ENCODE results near the gene DNAJB6.

The DNAJB6 gene

DNA sequence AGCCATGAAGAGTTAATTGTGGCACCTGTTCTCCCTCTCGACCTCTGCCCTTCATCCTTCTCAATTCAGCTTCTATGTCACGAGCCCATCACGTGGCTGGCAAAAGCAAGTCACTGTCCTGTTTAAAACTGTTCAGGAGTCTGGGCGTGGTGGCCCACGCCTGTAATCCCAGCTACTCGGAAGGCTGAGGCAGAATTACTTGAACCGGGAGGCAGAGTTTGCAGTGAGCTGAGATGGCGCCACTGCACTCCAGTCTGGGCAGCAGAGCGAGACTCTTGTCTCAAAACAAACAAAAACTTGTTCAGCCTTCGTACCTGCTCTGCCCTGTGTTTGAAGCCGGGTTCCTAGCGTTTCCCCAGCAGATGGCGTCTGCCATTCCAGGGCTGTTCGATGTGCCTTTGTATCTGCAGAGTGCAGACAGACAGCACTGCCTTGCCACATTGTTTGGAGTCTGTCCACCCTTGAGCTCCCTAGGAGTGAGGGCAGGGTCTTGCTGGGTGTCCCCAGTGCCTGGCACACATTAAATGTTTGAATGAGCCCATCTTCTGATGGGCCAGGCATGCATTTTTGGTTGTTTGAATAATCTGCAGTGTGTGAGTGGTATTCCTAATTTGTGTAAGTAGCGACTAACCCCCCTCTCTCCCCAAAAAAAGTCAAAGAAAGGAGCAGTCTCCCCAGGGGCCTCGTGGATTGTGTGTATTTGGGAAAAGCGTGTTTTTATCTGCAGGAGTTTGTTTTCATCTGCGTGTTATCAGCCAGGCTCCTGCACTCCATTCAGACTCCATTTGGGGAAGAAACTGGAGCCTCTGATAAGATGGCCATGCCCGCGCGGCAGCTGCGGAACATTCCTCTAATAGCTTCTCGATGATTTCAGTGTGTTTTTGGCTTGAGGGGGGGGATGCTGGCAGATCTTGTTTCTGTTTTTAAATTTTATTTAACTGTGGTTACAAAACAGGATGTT lies 61.2 kb downstream of the DNAJB6 start:
- DNase-seq = no peak

DNA sequence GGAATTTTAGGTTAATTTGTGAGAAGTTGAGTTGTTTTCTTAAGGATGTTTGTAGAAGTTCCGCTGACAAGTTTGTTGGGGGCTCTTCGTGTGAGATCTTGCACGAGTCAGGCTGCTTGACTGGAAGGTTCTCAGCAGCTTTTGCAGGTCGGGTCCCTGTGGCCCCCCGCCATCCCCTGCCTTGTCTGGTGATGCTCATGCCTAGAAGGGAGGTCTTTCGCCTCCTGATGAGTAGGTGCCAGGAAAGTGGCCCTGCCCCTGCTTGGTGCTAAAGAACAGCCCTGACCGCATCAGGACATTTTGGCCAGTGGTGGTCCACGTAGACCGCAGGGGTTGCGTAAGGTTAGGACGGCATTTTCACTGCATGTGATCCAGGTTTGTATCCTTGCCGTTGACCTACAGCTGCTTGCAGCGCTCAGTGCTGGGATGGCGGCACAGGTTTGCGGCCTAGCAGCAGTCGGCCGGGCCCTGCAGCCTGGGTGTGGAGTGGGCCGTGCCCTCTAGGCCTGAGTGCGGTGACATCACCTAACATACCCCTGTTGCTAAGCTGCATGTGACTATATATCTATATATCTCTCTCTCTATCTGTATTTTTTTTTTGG lies 62.4 kb downstream of the DNAJB6 start:
- no peak for DNase-seq

DNA sequence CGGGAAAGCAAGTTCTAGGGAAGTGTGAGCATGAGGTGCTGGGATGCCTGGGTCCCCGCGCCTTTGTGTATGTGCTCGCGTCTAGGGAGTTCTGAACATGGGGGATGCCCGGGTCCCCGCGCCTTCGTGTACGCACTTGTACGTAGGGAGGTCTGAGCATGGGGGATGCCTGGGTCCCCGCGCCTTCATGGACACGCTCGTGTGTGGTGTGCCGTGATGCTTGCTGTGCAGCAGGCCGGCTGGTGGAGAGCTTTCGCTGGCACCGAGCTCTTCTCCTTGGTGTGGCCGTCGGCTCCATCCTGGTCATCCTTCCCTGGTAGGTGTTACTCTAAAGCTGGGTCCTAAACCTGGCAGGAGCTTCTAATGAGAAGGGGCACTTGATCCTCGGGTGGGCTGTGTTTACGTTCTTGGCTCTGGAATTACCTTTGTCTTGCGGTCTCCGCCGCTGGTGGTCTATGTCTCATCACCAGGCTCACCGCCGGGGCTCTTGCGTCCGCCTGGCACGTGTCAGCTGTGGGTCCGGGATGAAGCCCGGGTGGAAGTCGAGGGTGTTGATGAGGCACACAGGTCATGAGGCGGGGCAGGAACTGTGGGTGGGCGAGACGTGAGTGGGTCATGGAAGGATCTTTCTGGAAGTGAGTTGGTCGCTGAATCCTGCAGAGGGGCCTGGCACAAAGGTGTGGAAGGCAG lies 63.5 kb downstream of the DNAJB6 start:
- no peak for DNase-seq

DNA sequence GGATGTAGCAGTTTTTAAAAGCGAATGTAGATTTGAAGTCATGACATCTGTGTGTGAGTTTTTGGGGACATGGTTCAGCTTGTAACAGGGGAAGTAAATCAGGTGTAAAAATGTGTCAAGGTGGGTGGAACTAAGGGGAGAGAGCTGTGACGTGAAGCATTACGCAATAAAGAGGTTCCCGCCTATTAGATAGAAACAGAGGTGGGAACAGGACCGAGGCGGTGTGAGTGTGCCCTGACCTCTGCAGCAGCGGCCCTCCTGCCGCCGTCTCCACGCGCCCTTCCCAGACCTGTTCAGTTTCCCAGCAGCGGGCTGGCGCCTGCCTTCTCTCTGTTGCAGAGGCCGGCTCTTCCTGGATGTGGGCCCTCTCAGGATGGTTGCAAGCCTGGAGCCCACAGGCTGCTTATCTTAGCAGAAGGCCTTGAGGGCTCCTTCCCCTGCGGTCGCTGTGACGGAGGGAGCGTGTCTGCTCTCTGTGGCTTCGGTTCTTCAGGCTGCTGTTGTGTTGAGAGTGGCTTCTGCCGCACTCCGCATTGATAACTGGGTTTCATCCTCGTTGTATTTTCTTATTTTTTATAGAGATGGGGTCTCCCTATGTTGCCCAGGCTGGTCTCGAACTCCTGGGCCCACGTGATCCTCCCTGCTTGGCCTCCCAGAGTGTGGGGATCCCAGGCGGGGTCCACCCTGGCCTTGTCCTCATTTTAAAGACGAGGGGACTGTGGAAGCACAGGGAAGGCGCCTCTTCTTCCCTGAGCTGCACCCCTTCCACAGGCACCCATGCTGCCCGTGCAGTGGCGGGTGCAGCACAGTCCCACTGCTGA lies 65.0 kb downstream of the DNAJB6 start:
- peak; percentile 81 for DNase-seq

DNA sequence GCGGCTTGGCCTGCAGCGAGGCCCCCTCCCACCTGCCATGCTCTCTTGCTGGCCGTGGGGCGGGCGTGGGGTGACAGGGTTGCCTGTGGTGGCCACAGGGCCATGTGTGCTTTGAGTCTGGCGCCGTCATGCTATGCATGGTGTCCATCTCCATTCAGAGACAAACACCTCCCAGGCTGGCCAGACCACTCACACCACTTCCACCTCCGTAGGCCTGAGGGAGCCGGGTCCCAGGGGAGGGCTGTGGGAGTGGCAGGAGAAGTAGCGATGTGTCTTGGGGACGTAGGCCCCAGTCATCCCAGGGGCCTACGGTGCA lies 65.5 kb downstream of the DNAJB6 start:
- DNase-seq = no peak

DNA sequence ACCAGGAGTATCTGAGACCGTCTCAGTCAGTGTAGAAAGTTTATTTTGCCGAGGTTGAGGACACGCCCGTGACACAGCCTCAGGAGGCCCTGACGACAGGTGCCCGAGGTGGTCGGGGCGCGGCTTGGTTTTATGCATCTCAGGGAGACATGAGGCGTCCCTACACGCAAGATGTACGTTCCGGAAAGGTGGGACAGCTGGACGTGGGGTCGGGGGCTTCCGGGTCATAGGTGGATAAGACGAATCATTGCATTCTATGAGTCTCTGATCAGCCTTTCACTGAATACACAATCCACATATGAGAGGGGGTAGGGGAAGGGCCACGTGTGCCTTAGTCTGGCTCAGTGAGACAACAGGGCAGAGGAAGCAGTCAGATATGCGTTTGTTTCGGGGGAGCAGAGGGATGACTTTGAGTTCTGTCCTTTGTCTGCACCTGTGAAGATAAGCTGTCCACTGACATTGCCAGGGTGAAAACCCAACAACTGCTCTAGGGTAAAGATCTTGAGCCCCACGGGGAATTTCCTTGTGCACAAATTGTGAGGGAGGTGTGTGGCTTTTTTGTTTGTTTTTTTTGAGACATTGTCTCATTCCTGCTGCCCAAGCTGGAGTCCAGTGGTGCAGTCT lies 66.2 kb downstream of the DNAJB6 start:
- no peak for DNase-seq

DNA sequence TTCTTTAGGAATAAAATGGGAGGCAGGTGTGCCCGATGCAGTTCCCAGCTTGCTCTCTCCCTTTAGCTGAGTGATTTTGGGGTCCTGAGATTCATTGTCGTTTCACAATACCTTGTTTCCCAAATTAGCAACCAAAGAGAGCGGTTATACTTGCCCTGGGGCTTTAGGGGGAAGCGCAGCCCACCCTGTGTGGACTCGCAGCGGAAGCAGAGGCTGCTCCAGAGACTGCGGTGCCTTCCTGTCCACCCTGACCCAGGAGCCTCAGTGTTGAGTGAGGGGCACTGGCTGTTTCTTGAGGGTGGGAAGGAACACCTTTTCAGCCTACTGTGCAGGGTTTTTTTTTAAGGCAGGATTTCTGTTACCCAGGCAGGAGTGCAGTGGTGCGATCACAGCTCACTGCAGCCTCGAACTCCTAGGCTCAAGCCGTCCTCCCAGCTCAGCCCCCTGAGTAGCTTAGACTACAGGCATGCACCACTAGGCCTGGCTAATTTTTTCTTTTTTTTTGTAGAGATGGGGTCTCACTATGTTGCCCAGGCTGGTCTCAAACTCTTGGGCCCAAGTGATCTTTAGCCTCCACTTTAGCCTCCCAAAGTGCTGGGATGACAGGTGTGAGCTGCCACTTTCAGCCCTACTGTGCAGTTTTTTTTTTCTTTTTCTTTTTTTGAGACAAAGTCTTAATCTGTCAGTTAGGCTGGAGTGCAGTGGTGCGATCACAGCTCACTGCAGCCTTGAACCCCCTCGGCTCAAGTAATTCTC lies 67.0 kb downstream of the DNAJB6 start:
- DNase-seq = no peak

DNA sequence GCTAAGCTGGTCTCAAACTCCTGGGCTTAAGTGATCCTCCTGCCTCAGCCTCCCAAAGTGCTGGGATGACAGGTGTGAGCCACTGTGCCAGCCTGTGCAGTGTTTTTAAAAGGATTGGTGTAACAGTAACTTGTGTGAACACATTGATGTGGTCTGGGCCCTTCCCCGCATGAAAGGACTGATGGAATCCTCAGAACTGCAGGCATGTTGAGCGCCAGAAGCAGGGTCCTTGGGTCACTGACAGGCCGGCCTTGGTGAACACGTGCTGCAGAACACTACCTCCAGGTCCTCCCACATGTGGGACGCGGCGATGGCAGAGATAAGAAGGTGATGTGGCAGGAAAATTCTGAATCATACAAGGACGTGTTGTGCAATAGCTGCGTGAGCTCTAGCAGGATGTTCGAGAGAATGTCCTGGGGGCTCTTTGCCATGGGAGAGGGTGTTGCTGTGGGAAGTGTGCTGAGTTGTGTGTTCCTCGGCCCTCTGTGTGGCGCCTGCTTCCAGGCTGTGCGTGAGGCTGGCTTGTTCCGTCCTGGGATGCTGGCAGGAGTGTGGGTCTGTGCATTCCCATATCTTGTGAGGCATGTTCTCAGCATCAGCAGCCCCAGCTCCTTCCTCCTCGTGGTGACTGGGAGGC lies 68.2 kb downstream of the DNAJB6 start:
- peak; percentile 89 for DNase-seq

DNA sequence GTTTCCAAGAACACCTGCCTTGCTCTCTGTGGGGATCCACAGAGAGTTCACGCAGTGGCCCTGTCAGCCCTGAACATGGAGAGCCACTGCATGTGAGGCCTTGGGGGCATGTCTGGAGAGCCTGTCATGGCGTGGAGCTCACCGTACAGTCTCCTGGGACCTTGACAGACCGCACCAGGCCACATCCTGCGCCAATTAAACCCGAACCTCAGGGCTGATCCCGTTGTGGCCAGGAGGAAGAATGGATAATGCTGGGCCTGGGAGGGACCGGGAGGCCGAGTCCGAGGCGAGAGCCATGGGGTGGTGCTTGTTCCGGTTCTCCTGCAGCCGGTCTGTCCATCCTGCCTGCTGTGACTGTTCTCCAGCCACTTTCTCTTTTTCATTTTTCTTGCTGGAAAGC lies 68.7 kb downstream of the DNAJB6 start:
- DNase-seq = no peak

DNA sequence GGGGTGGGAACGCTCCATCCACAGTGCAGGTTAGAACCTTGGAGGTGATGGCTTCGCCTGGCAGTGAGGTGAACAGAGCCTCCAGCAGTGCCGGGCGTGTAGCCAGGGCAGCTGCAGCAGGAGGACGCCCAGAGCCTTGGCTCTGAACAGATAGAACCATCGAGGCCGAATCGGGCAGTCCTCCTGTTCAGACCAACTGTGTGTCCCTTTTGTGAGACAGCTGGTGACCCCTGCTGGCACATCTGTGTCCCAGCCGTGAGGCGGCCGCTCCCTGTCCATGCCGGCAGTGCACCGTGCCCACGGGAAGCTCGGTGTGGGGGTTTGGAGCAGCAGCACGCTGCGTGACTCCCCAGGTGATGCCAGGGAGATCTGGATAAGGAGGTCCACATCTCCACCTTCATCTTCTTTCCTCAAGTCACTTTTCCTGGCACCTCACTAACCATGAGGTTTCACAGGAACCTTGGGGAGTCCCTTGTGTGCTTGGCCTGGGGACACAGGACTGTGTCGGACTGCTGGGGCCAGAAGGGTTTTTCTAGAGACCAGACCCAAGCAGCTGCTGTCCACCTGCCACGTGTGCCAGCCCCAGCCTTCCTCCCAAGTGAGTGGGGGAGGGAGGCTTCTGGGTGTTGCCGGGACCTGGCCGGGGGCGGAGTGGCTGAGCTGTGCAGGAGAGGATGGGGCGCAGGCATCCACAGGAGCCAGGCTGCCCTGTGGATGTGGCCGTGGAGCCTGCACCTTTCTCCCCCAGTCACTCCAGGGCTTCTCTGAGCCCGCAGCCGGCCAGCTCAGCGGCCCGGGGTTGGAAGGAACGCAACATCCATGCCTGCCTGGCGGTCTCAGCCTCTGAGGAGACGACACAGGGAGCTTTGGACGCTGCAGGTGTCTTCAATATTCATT lies 69.4 kb downstream of the DNAJB6 start:
- no peak for DNase-seq

DNA sequence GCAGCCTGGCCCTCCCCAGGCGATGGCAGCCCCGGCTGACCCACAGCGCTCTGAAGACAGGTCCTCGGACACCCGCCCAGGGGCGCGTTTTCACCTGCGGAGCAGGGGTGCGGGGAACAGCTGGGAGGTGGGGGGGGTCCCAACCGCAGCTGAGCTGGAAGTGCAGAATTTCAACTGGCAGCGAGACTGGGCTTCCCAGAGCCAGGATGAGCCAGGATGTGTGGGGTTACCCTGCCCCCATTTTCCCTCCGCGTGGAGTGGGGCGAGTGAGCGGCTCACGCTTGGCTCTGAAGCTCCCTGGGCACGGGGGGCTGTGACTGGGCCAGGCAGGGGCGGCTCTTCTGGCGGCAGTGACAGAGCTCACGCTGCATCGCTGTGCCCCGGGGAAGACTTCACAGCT lies 70.2 kb downstream of the DNAJB6 start:
- no peak for DNase-seq

DNA sequence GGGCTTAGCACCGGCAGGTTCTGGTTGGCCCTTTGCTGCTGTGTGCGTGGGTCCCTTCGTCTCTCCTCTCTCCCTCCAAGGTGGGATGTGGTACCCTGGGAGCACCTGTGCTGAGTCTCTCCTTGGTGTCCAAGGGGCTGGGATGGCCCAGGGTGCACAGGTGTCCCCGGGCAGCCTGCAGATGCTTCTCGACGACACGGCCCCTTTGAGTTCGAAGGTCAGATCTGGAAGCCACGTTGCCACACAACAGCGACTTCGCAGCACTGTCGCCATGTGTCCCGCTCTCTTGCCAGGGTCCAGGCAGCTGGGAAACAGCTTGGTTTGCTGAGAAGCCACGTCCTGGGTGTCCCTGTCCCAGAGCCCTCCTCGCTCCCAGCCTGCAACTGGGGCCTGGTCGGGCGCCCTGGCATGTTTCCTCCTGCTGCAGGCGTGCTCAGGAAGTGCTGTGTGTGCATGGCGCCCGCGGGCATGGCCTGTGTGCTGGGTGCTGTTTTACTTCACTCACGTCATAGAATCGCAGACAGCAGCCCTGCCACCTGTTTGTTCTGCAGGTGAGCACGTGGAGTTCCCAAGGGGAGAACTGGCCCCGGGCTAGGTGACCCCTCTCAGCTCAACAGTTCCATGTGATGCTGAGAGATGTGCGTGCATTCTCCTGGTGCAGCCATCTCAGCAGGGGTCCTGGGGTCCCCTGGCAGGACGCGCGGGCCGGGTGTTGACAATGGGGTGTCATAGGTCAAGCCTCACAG lies 70.9 kb downstream of the DNAJB6 start:
- DNase-seq = no peak

DNA sequence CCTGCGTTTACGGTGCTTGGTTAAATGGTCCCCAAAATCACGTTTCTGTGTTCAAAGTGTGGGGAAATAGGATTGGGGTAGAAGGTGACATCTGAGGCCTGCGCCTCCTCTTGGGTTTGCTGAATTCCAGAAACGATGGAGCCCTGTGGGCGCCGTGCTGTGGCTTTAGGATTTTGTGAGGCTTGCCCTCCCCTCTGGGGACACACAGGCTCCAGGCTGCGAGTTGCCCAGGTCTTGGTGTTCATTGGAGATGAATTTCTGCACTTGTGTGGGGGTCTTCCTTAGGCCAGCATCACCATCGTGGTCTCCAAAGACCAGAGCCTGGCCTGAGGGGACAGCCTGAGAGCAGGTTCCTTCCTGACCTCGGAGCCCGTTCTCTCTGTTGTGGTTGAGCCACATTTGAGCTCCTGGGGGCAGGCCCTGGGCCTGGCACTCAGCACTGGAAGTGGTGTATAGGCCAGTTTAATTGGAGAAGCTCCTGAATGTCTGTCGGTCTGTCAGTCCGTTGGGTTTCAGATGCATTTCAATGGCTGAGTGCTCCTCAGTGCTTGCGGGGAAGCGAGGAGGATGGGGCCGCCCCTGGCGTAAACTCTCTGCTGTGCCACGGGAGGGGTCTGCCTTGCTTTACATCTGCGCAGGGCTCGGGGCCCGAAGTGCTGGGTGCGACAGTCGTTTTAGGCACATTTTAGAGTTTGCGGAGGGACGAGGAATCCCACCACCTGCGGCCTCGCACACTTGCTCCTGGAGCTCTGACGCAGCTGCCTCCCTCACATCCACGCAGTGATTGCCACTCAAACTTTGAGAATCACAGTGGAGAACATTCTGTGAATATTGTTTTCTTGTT lies 71.7 kb downstream of the DNAJB6 start:
- DNase-seq = no peak

DNA sequence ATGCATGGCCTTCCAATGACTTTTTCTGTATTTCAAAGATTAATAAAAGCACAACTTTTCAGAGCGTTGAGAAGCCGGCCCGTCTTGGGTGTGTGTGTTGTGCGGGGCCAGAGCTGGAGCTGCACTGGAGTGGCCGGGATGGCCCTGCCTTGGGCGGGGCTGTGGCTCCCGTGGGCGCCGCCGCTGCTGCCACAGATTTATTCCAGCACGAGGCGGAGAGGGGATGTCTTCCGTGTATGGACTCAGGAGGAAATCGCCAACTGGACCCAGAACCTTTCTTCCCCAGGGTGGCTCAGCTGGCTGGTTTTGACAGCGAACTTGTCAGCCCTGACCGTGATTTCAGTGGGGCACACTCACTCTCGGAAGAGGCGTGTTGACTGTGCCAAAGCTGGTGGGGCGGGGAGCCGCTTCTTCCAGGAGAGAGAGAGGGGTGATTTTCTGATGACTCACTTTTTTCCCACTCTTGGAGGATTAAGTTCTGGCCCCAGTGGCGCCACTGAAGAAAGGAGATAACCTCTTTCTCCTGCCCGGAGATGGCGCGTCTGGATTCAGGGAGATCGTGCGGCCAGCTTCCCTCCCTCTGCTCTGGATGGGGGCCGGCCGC lies 72.4 kb downstream of the DNAJB6 start:
- no peak for DNase-seq

DNA sequence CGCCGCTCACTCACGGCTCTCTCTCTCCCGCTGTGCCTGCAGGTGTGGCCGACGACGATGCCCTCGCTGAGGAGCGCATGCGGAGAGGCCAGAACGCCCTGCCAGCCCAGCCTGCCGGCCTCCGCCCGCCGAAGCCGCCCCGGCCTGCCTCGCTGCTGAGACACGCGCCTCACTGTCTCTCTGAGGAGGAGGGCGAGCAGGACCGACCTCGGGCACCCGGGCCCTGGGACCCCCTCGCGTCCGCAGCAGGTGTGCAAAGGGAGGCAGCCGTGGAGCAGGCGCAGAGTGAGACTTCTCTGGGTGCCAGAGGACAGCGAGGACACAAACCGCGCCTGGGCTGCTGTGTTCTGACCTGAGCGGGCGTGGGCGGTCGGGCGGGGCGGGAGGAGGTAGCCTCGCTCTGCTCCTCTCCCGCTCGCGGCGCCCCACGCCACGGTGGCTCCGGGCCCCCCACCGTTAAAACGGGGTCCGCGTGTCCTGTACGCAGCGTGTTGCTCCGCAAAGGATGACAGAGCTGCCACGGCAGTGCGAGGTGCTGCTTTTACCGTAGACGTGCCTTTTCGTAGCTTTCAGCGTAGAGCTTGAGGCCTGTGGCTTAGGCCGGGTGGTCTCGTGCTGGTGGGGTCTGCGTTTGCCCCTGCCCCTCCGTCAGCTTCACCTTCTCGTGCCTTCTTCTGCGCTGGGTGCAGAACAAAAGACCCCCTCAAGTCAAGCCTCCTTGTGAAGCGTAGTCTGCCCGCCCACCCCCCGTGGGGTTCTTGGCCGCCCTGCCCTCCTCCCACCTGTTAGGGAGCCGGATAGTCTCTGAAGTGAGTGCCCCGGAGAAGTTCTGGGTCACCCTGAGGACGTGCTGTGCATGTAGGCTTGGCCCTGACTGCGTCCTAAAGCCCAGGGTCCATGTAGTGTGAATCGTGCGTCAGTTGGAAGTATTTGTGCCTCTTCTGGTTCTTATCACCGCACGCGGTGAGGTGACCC lies 73.2 kb downstream of the DNAJB6 start:
- DNase-seq = no peak

DNA sequence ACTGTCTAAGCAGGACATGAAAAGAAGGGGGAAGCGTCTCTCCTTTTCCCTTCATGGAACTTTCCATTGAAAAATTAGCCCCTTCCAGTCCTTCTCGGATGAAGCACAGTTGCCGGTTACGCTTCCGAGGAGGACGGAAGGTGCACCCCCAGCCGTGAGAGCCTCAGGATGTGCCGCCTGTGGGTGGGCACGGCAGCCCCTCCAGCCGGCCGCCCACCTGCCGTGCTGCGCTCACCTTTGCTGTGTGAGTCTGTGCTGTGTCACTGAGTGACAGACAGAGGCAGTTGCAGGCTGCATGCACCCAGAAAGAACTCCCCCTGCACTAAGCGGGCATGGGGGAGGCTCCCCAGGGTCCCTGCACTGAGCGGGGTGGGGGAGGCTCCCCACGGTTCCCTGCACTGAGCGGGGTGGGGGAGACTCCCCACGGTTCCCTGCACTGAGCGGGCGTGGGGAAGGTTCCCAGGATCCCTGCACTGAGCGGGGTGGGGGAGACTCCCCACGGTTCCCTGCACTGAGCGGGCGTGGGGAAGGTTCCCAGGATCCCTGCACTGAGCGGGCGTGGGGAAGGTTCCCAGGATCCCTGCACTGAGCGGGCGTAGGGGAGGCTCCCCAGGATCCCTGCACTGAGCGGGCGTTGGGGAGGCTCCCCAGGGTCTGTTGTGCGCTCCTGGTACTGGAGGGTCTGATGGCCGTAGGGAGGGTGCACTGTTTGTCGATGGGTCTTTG lies 74.2 kb downstream of the DNAJB6 start:
- no peak for DNase-seq

Measured in GF-D8 (cell line).